Colon (tissue), 2 donors: ENCODE data around the gene VCPKMT.

Experiments
- FAIRE-seq: peaks from 2 replicates; lab custom pipeline; 2012; peaks lifted over from hg19 to GRCh38; lab: Jason Lieb, UNC
- donor health status: control.
- donor health status: control.

VCPKMT gene

GRCh38 chr14:50065583-50065982 lies 50.8 kb downstream of the VCPKMT start:
- no peak for FAIRE-seq

- no peak for FAIRE-seq
Measured at GRCh38 chr14:50064993-50065392, 51.4 kb downstream of the VCPKMT start.

- no peak for FAIRE-seq
Measured at GRCh38 chr14:50063876-50064420, 52.4 kb downstream of the VCPKMT start.

DNA sequence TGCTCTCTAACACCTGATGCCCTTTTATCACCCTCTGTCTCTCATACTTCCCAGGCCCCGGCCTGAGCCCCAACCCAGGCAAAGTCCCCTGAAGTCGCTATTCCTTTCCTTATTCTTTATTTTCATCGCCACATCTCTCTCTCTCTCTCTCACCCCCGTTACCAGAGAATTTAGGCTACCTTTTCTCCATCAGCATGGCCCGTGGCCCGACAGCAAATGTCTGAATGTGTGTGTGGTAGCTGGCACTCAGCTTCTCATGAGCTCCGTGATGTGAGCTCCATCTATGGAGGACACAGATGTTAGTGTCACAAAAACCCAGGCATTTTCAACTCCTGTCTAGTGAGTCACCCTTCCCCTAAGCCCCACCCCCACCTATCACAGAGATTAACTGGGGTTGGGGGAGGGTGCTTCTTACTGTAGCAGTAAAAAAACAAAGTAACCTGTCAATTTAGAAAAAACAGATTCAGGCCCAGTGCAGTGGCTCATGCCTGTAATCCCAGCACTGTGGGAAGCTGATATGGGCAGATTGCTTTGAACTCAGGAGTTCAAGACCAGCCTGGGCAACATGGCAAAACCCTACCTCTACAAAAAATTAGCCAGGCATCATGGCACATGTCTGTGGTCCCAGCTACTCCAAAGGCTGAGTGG lies 53.8 kb downstream of the VCPKMT start:
- FAIRE-seq, result no peak

DNA sequence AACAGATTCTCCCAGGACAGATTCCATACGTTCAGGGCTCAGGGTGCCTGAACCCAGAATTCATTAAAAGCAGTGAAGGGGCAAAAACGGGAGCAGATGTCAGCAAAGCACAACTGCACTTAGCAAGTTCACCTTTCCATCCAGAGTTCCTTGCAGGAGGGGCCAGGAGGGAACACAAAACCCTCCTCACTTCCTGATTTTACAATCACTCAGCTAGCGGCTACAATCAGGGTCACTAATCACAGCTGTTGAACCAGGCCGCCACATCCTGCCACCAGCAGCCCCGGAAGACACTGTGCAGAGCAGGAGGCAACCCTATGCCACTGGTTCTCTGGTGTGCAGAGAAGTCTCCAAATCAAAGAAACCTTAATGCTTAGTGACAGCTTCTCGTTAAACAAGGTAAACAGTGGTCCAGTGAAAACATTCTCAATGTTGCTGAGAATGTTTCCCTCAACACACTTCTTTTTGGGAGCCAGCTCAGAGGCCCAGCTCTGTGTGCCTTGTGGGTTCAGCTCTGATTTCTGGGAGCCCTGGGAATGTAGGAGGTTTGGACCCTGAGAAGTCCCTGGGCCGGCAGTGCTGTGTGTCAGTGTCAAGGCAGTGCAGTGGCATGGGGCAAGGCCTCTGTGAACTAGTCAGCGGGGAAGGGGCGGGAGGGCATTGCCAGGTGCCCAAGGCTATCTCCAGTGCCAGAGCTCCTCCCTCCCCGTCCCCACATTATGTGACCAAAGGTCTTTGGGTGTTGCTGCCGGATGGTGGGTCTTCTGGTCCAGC lies 54.5 kb downstream of the VCPKMT start:
- no peak for FAIRE-seq

DNA sequence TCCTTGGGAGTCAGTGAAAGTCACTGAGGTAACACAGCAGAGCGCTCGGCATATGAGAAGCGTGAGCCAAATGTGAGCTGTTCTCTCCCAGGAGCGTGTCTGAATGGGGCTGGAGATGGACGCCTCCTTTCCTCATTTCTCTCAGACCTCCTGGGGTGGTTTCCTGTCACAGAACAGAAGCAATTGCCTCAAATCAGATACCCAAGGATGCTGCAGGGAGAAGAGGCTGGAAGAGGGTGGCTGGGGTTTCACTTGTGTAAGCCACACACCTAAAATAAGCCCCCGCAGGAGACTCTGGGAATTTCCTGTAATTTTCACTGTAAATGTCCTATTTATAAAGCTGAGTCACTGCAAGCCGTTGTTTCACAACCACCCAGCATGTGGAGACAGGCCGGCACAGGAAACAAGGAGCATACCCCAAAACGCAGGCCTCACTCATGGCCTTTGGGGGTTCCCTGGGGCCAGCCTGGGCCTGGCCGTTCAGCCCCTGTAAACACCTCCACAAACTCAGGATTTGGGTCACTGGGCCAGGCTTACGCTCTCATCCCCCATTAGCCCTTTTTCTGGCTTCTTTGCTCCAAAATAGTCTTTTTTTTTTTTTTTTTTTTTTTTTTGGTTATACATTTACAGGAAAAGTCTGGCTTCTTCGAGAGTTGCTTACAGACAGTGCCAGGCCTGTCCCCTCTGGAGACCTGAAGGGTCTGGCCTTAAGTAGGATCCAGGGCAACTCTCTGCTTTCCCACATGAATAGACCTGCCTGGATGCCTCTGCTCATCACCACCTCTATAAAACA lies 55.3 kb downstream of the VCPKMT start:
- FAIRE-seq, result no peak

DNA sequence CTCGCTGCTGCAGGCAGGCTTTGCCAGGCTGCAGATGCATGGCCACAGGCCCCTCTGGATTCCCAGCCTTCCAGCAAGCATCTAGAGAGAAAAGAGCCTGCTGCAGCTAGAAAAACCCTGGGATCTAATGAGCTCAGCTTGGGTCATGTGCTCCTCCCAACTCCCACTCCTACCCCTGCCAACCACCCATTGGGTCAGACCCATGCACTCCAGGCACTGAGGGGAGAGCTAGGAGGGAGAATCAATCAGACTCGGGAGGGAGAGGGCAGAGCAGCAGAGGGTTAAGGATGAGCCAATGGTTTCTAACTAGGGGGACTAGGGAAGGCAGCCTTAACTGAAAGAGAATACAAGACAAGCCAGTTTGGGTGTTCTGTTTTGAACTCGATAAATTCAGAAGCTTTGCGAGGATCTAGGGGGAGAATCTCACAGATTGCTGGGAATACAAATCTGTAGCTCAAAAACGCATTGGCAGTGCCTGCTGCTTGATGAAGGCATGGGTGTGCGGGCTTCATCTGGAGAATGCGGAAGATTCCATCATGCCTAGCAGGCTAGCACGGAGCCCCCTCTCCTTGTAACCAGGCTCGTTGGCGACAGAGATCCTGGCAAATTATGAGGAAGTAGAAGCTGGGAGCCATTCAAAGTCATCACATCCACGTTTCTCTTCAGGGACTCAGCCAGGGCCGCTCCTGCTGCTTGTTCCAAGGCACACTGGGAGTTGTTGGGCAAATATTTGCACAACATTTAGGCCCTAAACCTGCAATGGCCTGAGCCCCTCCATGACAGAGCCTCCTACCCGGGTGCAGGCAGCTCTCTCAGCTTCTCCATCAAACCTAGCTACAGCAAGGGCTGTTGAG lies 56.4 kb downstream of the VCPKMT start:
- FAIRE-seq, result no peak
